B cell (primary cell): ENCODE data around the gene LDLRAD2. TPM values are rescaled to one million over a fixed set of nuclear protein-coding genes. Genes with fewer than 3 reads are reported as not detected.

ENCODE experiments used
- ATAC-seq: fragments of 200-7000 bp; cut with Tn5 transposase; one replicate; pipeline ENCODE4 v1.10.0; 2021; ENCODE audit warnings: low read depth, mild to moderate bottlenecking, moderate number of reproducible peaks, moderate library complexity
- CTCF ChIA-PET: fragments of 350-600 bp; sonication (Branson Sonifier 250); formaldehyde crosslinking; loops from one replicate; lab custom pipeline; 2021; ENCODE audit warnings: antibody characterized with exemption, inconsistent platforms; lab: Charles Lee
- POLR2A ChIA-PET: fragments of 350-600 bp; sonication (Branson Sonifier 250); formaldehyde crosslinking; loops from one replicate; lab custom pipeline; 2021; ENCODE audit warnings: antibody characterized with exemption; lab: Charles Lee
- DNase-seq: peaks from one replicate; pipeline ENCODE4 v3.0.0; 2013
- H2AFZ ChIP-seq: 2 replicates; pipeline ENCODE4 v1.6.1; 2012; ENCODE audit warnings: mild to moderate bottlenecking, low read depth, low read length; ENCODE audit not compliant: insufficient read depth, poor library complexity, severe bottlenecking
- H3K27ac ChIP-seq, 2 donors: 1 replicate in 1 of 2; 2 replicates in 1 of 2; pipeline ENCODE4 v1.5.1; 2012 to 2013; ENCODE audit warnings: low read length in 2 of 2, mild to moderate bottlenecking in 2 of 2, moderate library complexity in 1 of 2
- H3K27me3 ChIP-seq, 4 experiments: fragments of 200-600 bp in 1 of 4; sonication (generic) in 1 of 4; replicated peaks in 1 of 4; 1 replicate in 2 of 4; 2 replicates in 2 of 4; pipeline versions ENCODE4 v1.6.1 to v1.7.0; 2013 to 2016; ENCODE audit warnings: low read length in 3 of 4, mild to moderate bottlenecking in 2 of 4, mixed read lengths in 1 of 4, moderate library complexity in 1 of 4; ENCODE audit not compliant: insufficient read depth in 4 of 4, control insufficient read depth in 3 of 4; ENCODE audit errors: control extremely low read depth in 1 of 4
- H3K36me3 ChIP-seq, 2 experiments: replicated peaks in 1 of 2; 1 replicate in 1 of 2; 2 replicates in 1 of 2; pipeline versions ENCODE4 v1.6.1 to v1.7.1; 2013; ENCODE audit warnings: low read length in 1 of 2; ENCODE audit not compliant: insufficient read depth in 2 of 2, control insufficient read depth in 1 of 2; ENCODE audit errors: control extremely low read depth in 1 of 2, extremely low read depth in 1 of 2
- H3K4me1 ChIP-seq, 2 donors: fragments of 200-600 bp in 1 of 2; sonication (generic) in 1 of 2; 1 replicate in 1 of 2; 2 replicates in 1 of 2; pipeline versions ENCODE4 v1.5.1 to v1.6.1; 2013 to 2017; ENCODE audit warnings: low read length in 2 of 2; ENCODE audit not compliant: control insufficient read depth in 2 of 2, insufficient read depth in 2 of 2
- H3K4me2 ChIP-seq: replicated peaks from 2 replicates; pipeline ENCODE3; 2012; ENCODE audit warnings: mild to moderate bottlenecking, low read depth, low read length; ENCODE audit not compliant: poor library complexity, severe bottlenecking
- H3K4me3 ChIP-seq, 5 experiments: fragments of 200-600 bp in 1 of 5; sonication (generic) in 1 of 5; 1 replicate in 3 of 5; 2 replicates in 2 of 5; pipeline versions ENCODE4 v1.5.1 to v1.7.0; 2011 to 2016; ENCODE audit warnings: low read length in 4 of 5, mild to moderate bottlenecking in 4 of 5, low read depth in 2 of 5, control low read depth in 1 of 5, moderate library complexity in 1 of 5; ENCODE audit not compliant: insufficient read depth in 1 of 5; ENCODE audit errors: control extremely low read depth in 1 of 5, extremely low read depth in 1 of 5
- H3K79me2 ChIP-seq: fragments of 200-600 bp; sonication (generic); one replicate; pipeline ENCODE4 v1.6.0; 2016; ENCODE audit warnings: low read length; ENCODE audit not compliant: control insufficient read depth, insufficient read depth
- H3K9ac ChIP-seq: fragments of 200-600 bp; sonication (generic); 2 replicates; pipeline ENCODE4 v1.6.1; 2017; ENCODE audit warnings: mild to moderate bottlenecking, low read length, moderate library complexity
- H3K9me3 ChIP-seq, 3 donors: one replicate each; pipeline versions ENCODE4 v1.6.1 to v1.7.1; 2013; ENCODE audit warnings: low read length in 2 of 3; ENCODE audit not compliant: control insufficient read depth in 2 of 3, insufficient read depth in 1 of 3; ENCODE audit errors: control extremely low read depth in 1 of 3
- H4K20me1 ChIP-seq: 2 replicates; pipeline ENCODE4 v1.6.0; 2012; ENCODE audit warnings: mild to moderate bottlenecking, low read length; ENCODE audit not compliant: insufficient read depth, control insufficient read depth, poor library complexity, severe bottlenecking
- H3K27ac Mint-ChIP-seq: one replicate; pipeline ENCODE4 v1.8.0; 2021; ENCODE audit warnings: mixed read lengths
- H3K27me3 Mint-ChIP-seq: one replicate; pipeline ENCODE4 v1.8.0; 2021; ENCODE audit warnings: mixed read lengths
- H3K4me1 Mint-ChIP-seq: one replicate; pipeline ENCODE4 v1.8.0; 2021; ENCODE audit warnings: mixed read lengths
- H3K4me3 Mint-ChIP-seq: one replicate; pipeline ENCODE4 v1.8.0; 2021; ENCODE audit warnings: mixed read lengths
- H3K9me3 Mint-ChIP-seq: one replicate; pipeline ENCODE4 v1.8.0; 2022; ENCODE audit warnings: mixed read lengths; ENCODE audit not compliant: insufficient read depth
- EZH2 ChIP-seq: IDR thresholded peaks from 2 replicates; pipeline ENCODE4 v1.6.1; 2012; ENCODE audit warnings: borderline replicate concordance, low read depth, mild to moderate bottlenecking, moderate library complexity, low read length; ENCODE audit not compliant: insufficient read depth, poor library complexity, severe bottlenecking
- WGBS: methylation state at CpG from one replicate; pipeline ENCODE4 v1.1.5; 2013; ENCODE audit warnings: missing lambda C conversion rate; ENCODE audit not compliant: insufficient coverage; 5-methylcytosine and 5-hydroxymethylcytosine counted together
- intact Hi-C: fragments of 100-400 bp; cut with micrococcal nuclease; formaldehyde crosslinking; loops from one replicate; pipeline ENCODE4 v1.10.0; 2022
- polyA plus RNA-seq: library from polyadenylated mRNA; depleted of rRNA; stranded (reverse); fragments of >200 nt; gene quantifications from 2 replicates; pipeline ENCODE4 v1.2.3, GENCODE V29; 2012
- total RNA-seq, 2 donors: library from RNA; stranded (reverse); fragments of 120-200 nt in 1 of 2; gene quantifications; 1 replicate in 1 of 2; 2 replicates in 1 of 2; pipeline versions ENCODE4 v1.2.3 to v1.2.4, GENCODE V29; 2013 to 2022
- TF ChIP-seq, protein P1 (sequence below): fragments of 200-600 bp; IDR thresholded peaks from one replicate; pipeline ENCODE4 v1.8.0; 2022; ENCODE audit warnings: antibody characterized with exemption, mild to moderate bottlenecking

Gene LDLRAD2
- total and polyA plus RNA-seq, 2 donors (not counting 1 experiment from before 2014, with no cell fraction given), result 0.47 to 3.0 TPM

DNA sequence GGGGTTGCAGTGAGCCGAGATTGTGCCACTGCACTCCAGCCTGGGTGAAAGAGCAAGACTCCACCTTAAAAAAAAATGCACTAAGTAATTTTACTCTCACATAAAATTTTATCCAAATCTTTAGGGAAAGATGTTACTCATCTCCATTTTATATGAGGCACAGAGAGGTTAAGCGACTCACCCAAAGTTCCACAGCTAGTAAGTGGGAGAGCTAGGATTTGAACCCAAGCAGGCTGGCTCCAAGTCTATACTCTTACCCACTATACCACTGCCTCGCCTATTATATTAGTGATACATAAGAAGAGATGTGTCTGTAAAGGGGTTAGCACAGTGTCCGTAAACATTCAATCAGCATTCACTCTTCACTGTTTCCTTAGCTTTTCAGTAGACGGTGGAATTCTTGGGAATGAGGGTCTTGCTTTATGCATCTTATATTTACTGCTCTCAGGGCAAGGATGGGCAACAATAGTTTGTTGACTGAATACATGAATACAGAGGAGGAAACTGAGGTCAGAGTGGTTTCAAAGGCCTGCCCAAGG lies 15.1 kb downstream of the LDLRAD2 start:
- H3K4me1 ChIP-seq, result no peaks in the 10 kb centered on the region
- H3K4me2 ChIP-seq, result no peak overlapping the region
- ChIA-PET POLR2A (no interaction called here), CTCF (no interaction called here)
- TF ChIP-seq EZH2, result no peak
- TF ChIP-seq, protein P1, sequence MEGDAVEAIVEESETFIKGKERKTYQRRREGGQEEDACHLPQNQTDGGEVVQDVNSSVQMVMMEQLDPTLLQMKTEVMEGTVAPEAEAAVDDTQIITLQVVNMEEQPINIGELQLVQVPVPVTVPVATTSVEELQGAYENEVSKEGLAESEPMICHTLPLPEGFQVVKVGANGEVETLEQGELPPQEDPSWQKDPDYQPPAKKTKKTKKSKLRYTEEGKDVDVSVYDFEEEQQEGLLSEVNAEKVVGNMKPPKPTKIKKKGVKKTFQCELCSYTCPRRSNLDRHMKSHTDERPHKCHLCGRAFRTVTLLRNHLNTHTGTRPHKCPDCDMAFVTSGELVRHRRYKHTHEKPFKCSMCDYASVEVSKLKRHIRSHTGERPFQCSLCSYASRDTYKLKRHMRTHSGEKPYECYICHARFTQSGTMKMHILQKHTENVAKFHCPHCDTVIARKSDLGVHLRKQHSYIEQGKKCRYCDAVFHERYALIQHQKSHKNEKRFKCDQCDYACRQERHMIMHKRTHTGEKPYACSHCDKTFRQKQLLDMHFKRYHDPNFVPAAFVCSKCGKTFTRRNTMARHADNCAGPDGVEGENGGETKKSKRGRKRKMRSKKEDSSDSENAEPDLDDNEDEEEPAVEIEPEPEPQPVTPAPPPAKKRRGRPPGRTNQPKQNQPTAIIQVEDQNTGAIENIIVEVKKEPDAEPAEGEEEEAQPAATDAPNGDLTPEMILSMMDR, result no peak
- H3K9me3 ChIP-seq, result peaks cover 0 to 2% (median 0%) of the 10 kb centered on the region in 3 donors
- Mint-ChIP-seq H3K4me1 (peaks cover 3% of the 10 kb centered on the region), H3K4me3 (no peak overlapping the region), H3K27ac (no peak overlapping the region), H3K9me3 (no peaks in the 10 kb centered on the region), H3K27me3 (no peaks in the 10 kb centered on the region)
- no peak overlapping the region for H2AFZ ChIP-seq
- DNase-seq, result no peak
- no peaks in the 10 kb centered on the region for H3K36me3 ChIP-seq
- intact Hi-C loops, result no loop called here
- no peak for ATAC-seq
- no peak overlapping the region for H3K4me3 ChIP-seq
- no peaks in the 10 kb centered on the region for H4K20me1 ChIP-seq
- H3K27me3 ChIP-seq, result no peaks in the 10 kb centered on the region
- H3K9ac ChIP-seq, result no peak overlapping the region
- WGBS, result no CpG with 5 or more reads among the region's 5 CpGs
- H3K79me2 ChIP-seq, result no peaks in the 10 kb centered on the region
- H3K27ac ChIP-seq, result no peak overlapping the region

DNA sequence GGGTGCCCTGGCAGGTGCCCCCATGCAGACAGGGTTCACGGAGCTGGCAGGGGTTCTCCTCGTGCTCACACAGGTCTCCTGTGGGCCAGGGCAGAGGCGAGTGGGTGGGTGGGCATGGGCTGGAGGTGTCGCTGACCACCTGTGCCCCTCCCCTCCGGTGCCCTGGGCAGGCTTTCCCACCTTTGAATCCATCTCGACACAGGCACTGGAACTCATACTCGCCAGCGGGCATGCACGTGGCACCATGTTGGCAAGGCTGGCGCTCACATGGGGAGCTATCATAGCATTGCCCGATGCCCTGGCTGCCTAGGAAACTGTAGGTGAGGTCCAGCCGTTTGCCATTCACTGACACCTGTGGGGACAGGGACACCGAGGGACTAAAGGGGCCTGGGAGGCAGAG lies 16.0 kb downstream of the LDLRAD2 start:
- ChIA-PET POLR2A (no interaction called here), CTCF (no interaction called here)
- WGBS, result over 99% methylated on average over 10 of the region's 13 CpGs
- no peak overlapping the region for H3K4me3 Mint-ChIP-seq
- H3K27me3 Mint-ChIP-seq, result no peaks in the 10 kb centered on the region
- H3K27me3 ChIP-seq, result no peaks in the 10 kb centered on the region
- no peak overlapping the region for H3K4me2 ChIP-seq
- no peaks in the 10 kb centered on the region for H4K20me1 ChIP-seq
- H3K9me3 ChIP-seq, result peaks cover 0 to 8% (median 0%) of the 10 kb centered on the region in 3 donors
- no peaks in the 10 kb centered on the region for H3K36me3 ChIP-seq
- H3K9me3 Mint-ChIP-seq, result peaks cover 3% of the 10 kb centered on the region
- no peak overlapping the region for H3K27ac Mint-ChIP-seq
- no peak overlapping the region for H3K27ac ChIP-seq
- peaks cover 3% of the 10 kb centered on the region for H3K4me1 Mint-ChIP-seq
- ATAC-seq, result no peak
- DNase-seq, result no peak
- no peaks in the 10 kb centered on the region for H3K4me1 ChIP-seq
- TF ChIP-seq, protein P1, result no peak
- TF ChIP-seq EZH2, result no peak
- H3K9ac ChIP-seq, result no peak overlapping the region
- intact Hi-C loops, result no loop called here
- no peak overlapping the region for H3K4me3 ChIP-seq
- no peak overlapping the region for H2AFZ ChIP-seq
- no peaks in the 10 kb centered on the region for H3K79me2 ChIP-seq
